HCT116 (cell line): ENCODE measurements around the gene C2orf92. TPM values are rescaled to one million over a fixed set of nuclear protein-coding genes. Genes with fewer than 3 reads are reported as not detected.

ENCODE experiments used
- ATAC-seq: fragments of 200-7000 bp; cut with Tn5 transposase; 2 replicates; pipeline ENCODE4 v1.9.1; 2020; ENCODE audit warnings: mild to moderate bottlenecking, moderate library complexity
- BruUV-seq: library from RNA; stranded (reverse); fragments of 400-500 nt; replicated peaks from 2 replicates; lab custom pipeline; 2021; lab: Mats Ljungman, UMichigan
- CTCF ChIA-PET: fragments of 300-600 bp; sonication (Branson Sonifier 250); formaldehyde crosslinking; loops from one replicate; lab custom pipeline; 2021; ENCODE audit warnings: antibody characterized with exemption; lab: Charles Lee
- POLR2A ChIA-PET: fragments of 300-600, 350-600 bp; sonication (Branson Sonifier 250); formaldehyde crosslinking; loops from one replicate; lab custom pipeline; 2021; ENCODE audit warnings: antibody characterized with exemption; lab: Charles Lee
- RAD21 ChIA-PET, 2 experiments: fragments of 300-600 bp; sonication (Branson Sonifier 250); formaldehyde crosslinking; loops; one replicate each; lab custom pipeline; 2023; ENCODE audit warnings: low total read pairs in 2 of 2; ENCODE audit not compliant: uncharacterized antibody in 2 of 2, unreplicated experiment in 2 of 2, low non-redundant PET in 1 of 2; lab: Charles Lee
- DNase-seq: peaks from one replicate; pipeline ENCODE4 v3.0.0-alpha.2; 2010; ENCODE audit warnings: low read depth, low spot score
- H2AFZ ChIP-seq: fragments of 200-600 bp; shearing (Covaris generic), sonication (generic); 2 replicates; pipeline ENCODE4 v1.6.1; 2017; ENCODE audit warnings: low read depth, mixed run types, mixed read lengths, antibody characterized with exemption, low read length; ENCODE audit not compliant: poor library complexity, severe bottlenecking
- H3K27ac ChIP-seq: 2 replicates; pipeline ENCODE4 v1.5.1; 2012; ENCODE audit warnings: low read depth, low read length
- H3K27me3 ChIP-seq: fragments of 200-600 bp; sonication (generic); 2 replicates; pipeline ENCODE4 v1.6.1; 2016; ENCODE audit warnings: mixed run types, low read length, mixed read lengths; ENCODE audit not compliant: insufficient read depth
- H3K36me3 ChIP-seq, 2 experiments: fragments of 200-500 bp in 1 of 2; fragments of 200-600 bp in 1 of 2; sonication (Bioruptor generic) in 1 of 2; sonication (generic) in 1 of 2; 2 replicates each; pipeline versions ENCODE4 v1.5.1 to v1.6.1; 2014 to 2016; ENCODE audit warnings: low read length in 2 of 2, inconsistent platforms in 1 of 2, mixed read lengths in 1 of 2, mixed run types in 1 of 2; ENCODE audit not compliant: insufficient read depth in 2 of 2, control insufficient read depth in 1 of 2
- H3K4me1 ChIP-seq, 2 experiments: fragments of 200-600 bp in 1 of 2; sonication (generic) in 1 of 2; 2 replicates each; pipeline versions ENCODE4 v1.5.1 to v1.6.1; 2012 to 2017; ENCODE audit warnings: low read length in 2 of 2, inconsistent platforms in 1 of 2, mild to moderate bottlenecking in 1 of 2, mixed read lengths in 1 of 2, mixed run types in 1 of 2, moderate library complexity in 1 of 2; ENCODE audit not compliant: insufficient read depth in 2 of 2, control insufficient read depth in 1 of 2
- H3K4me2 ChIP-seq: fragments of 200-600 bp; sonication (generic); 2 replicates; pipeline ENCODE4 v1.6.1; 2017; ENCODE audit warnings: mixed run types, low read length, mixed read lengths
- H3K4me3 ChIP-seq, 2 experiments: fragments of 200-600 bp in 1 of 2; sonication (generic) in 1 of 2; replicated peaks in 1 of 2; 2 replicates each; pipeline ENCODE4 v1.5.1; 2011 to 2016; ENCODE audit warnings: low read length in 2 of 2, control low read depth in 1 of 2, low read depth in 1 of 2, mild to moderate bottlenecking in 1 of 2, mixed read lengths in 1 of 2, mixed run types in 1 of 2
- H3K79me2 ChIP-seq: fragments of 200-600 bp; sonication (generic); 2 replicates; pipeline ENCODE4 v1.6.1; 2017; ENCODE audit warnings: mild to moderate bottlenecking, mixed run types, low read length, moderate library complexity, mixed read lengths; ENCODE audit not compliant: insufficient read depth
- H3K9ac ChIP-seq: fragments of 200-600 bp; sonication (generic); 2 replicates; pipeline ENCODE4 v1.6.1; 2016; ENCODE audit warnings: low read length, mixed read lengths
- H3K9me2 ChIP-seq: fragments of 200-600 bp; sonication (generic), shearing (Covaris generic); 2 replicates; pipeline ENCODE4 v1.6.1; 2017; ENCODE audit warnings: mixed run types, mild to moderate bottlenecking, moderate library complexity; ENCODE audit not compliant: insufficient read depth
- H3K9me3 ChIP-seq, 2 experiments: fragments of 200-500 bp in 1 of 2; fragments of 200-600 bp in 1 of 2; sonication (Bioruptor generic) in 1 of 2; sonication (generic) in 1 of 2; 2 replicates each; pipeline ENCODE4 v1.6.1; 2014 to 2017; ENCODE audit warnings: low read length in 2 of 2, mixed read lengths in 2 of 2, inconsistent platforms in 1 of 2, low read depth in 1 of 2, mild to moderate bottlenecking in 1 of 2, mixed run types in 1 of 2, moderate library complexity in 1 of 2; ENCODE audit not compliant: control insufficient read depth in 1 of 2, insufficient read depth in 1 of 2
- H4K20me1 ChIP-seq: fragments of 200-600 bp; sonication (generic), shearing (Covaris generic); 2 replicates; pipeline ENCODE4 v1.6.1; 2017; ENCODE audit warnings: mixed run types, mild to moderate bottlenecking, moderate library complexity; ENCODE audit not compliant: insufficient read depth
- CBX3 ChIP-seq: IDR thresholded peaks from 2 replicates; pipeline ENCODE4 v1.6.1; 2012; ENCODE audit warnings: low read depth
- CEBPB ChIP-seq: IDR thresholded peaks from 2 replicates; pipeline ENCODE4 v1.6.1; 2012; ENCODE audit warnings: low read depth
- ELF1 ChIP-seq: IDR thresholded peaks from 2 replicates; pipeline ENCODE4 v1.6.1; 2012; ENCODE audit warnings: low read depth, borderline replicate concordance
- EZH2 ChIP-seq: fragments of 200-600 bp; sonication (generic); IDR thresholded peaks from 2 replicates; pipeline ENCODE4 v1.6.1; 2017; ENCODE audit warnings: antibody characterized with exemption, mixed run types
- EZH2phosphoT487 ChIP-seq: fragments of 200-600 bp; IDR thresholded peaks from 2 replicates; pipeline ENCODE4 v1.6.1; 2018; ENCODE audit warnings: antibody characterized with exemption, borderline replicate concordance
- FOSL1 ChIP-seq: IDR thresholded peaks from 2 replicates; pipeline ENCODE4 v1.6.1; 2012; ENCODE audit warnings: low read depth
- POLR2A ChIP-seq: IDR thresholded peaks from 2 replicates; pipeline ENCODE4 v1.7.0; 2011; ENCODE audit warnings: borderline replicate concordance; ENCODE audit not compliant: insufficient read depth, insufficient read length; ENCODE audit errors: extremely low read depth
- RAD21 ChIP-seq: IDR thresholded peaks from 2 replicates; pipeline ENCODE4 v1.6.1; 2012; ENCODE audit warnings: low read depth, mild to moderate bottlenecking
- SIN3A ChIP-seq: IDR thresholded peaks from 2 replicates; pipeline ENCODE4 v1.6.1; 2012; ENCODE audit warnings: low read depth
- TCF7L2 ChIP-seq: IDR thresholded peaks from 2 replicates; pipeline ENCODE4 v1.7.0; 2011; ENCODE audit warnings: borderline replicate concordance, inconsistent platforms; ENCODE audit not compliant: insufficient read depth, insufficient read length; ENCODE audit errors: extremely low read depth
- ZNF274 ChIP-seq: fragments of 200-500 bp; sonication (Bioruptor generic); IDR thresholded peaks from 2 replicates; pipeline ENCODE4 v1.6.1; 2014; ENCODE audit warnings: mild to moderate bottlenecking, low read depth, low read length, inconsistent platforms
- intact Hi-C: fragments of 100-400 bp; cut with micrococcal nuclease; formaldehyde crosslinking; loops from 2 replicates; pipeline ENCODE4 v1.10.0; 2022
- total RNA-seq: library from RNA; stranded (reverse); gene quantifications from one replicate; pipeline ENCODE4 v1.2.1, GENCODE V29; 2021; ENCODE audit not compliant: unreplicated experiment
- TF ChIP-seq, protein P1 (sequence below), 3 experiments: fragments of 200-600 bp in 1 of 3; sonication (generic) in 1 of 3; IDR thresholded peaks in 2 of 3; conservative IDR thresholded peaks in 1 of 3; 2 replicates each; pipeline ENCODE4 v1.5.1; 2012 to 2017; ENCODE audit warnings: low read depth in 2 of 3, low read length in 2 of 3, antibody characterized with exemption in 1 of 3, borderline replicate concordance in 1 of 3, control low read depth in 1 of 3, mild to moderate bottlenecking in 1 of 3, mixed read lengths in 1 of 3, mixed run types in 1 of 3, moderate library complexity in 1 of 3; ENCODE audit not compliant: insufficient read depth in 1 of 3
- TF ChIP-seq, protein P2 (sequence below): IDR thresholded peaks from 2 replicates; pipeline ENCODE4 v1.6.1; 2012
- TF ChIP-seq, protein P3 (sequence below): IDR thresholded peaks from 2 replicates; pipeline ENCODE4 v1.6.1; 2012; ENCODE audit warnings: low read depth
- TF ChIP-seq, protein P4 (sequence below): IDR thresholded peaks from 2 replicates; pipeline ENCODE4 v1.6.1; 2012

The C2orf92 gene
- total RNA-seq, 1 experiment from 2014 or later: 3.0 TPM

DNA sequence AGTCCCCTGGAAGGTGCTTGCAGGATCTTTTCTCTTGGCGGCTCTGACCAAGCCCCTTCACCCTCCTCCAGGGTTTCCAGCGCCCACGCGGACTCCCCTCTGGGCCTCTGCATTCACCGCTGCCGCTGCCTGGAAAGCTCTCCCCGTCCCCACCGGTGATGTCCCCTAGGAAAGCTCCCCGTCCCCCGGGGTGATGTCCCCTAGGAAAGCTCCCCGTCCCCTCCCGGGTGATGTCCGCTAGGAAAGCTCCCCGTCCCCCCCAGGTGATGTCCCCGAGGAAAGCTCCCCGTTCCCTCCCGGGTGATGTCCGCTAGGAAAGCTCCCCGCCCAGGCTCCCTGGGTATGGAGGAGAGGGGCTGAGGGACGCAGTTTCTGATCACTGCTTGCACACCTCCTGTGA is 71.7 kb downstream of the C2orf92 start:
- TF ChIP-seq RAD21 (no peak), FOSL1 (no peak), ELF1 (no peak), EZH2 (no peak), TCF7L2 (no peak), POLR2A (no peak), SIN3A (no peak), CBX3 (no peak), EZH2phosphoT487 (no peak), ZNF274 (no peak), CEBPB (no peak)
- TF ChIP-seq, protein P1, sequence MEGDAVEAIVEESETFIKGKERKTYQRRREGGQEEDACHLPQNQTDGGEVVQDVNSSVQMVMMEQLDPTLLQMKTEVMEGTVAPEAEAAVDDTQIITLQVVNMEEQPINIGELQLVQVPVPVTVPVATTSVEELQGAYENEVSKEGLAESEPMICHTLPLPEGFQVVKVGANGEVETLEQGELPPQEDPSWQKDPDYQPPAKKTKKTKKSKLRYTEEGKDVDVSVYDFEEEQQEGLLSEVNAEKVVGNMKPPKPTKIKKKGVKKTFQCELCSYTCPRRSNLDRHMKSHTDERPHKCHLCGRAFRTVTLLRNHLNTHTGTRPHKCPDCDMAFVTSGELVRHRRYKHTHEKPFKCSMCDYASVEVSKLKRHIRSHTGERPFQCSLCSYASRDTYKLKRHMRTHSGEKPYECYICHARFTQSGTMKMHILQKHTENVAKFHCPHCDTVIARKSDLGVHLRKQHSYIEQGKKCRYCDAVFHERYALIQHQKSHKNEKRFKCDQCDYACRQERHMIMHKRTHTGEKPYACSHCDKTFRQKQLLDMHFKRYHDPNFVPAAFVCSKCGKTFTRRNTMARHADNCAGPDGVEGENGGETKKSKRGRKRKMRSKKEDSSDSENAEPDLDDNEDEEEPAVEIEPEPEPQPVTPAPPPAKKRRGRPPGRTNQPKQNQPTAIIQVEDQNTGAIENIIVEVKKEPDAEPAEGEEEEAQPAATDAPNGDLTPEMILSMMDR (IDR thresholded peaks at IDR 0.05 in 2 of 3, conservative IDR thresholded peaks at IDR 0.05 in 1 of 3; ENCODE audit: borderline replicate concordance in 1 of 3, insufficient read depth in 1 of 3, low read depth in 2 of 3, low read length in 2 of 3): no peak
- TF ChIP-seq, protein P2, sequence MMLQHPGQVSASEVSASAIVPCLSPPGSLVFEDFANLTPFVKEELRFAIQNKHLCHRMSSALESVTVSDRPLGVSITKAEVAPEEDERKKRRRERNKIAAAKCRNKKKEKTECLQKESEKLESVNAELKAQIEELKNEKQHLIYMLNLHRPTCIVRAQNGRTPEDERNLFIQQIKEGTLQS: no peak
- TF ChIP-seq, protein P3, sequence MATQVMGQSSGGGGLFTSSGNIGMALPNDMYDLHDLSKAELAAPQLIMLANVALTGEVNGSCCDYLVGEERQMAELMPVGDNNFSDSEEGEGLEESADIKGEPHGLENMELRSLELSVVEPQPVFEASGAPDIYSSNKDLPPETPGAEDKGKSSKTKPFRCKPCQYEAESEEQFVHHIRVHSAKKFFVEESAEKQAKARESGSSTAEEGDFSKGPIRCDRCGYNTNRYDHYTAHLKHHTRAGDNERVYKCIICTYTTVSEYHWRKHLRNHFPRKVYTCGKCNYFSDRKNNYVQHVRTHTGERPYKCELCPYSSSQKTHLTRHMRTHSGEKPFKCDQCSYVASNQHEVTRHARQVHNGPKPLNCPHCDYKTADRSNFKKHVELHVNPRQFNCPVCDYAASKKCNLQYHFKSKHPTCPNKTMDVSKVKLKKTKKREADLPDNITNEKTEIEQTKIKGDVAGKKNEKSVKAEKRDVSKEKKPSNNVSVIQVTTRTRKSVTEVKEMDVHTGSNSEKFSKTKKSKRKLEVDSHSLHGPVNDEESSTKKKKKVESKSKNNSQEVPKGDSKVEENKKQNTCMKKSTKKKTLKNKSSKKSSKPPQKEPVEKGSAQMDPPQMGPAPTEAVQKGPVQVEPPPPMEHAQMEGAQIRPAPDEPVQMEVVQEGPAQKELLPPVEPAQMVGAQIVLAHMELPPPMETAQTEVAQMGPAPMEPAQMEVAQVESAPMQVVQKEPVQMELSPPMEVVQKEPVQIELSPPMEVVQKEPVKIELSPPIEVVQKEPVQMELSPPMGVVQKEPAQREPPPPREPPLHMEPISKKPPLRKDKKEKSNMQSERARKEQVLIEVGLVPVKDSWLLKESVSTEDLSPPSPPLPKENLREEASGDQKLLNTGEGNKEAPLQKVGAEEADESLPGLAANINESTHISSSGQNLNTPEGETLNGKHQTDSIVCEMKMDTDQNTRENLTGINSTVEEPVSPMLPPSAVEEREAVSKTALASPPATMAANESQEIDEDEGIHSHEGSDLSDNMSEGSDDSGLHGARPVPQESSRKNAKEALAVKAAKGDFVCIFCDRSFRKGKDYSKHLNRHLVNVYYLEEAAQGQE: no peak
- TF ChIP-seq, protein P4, sequence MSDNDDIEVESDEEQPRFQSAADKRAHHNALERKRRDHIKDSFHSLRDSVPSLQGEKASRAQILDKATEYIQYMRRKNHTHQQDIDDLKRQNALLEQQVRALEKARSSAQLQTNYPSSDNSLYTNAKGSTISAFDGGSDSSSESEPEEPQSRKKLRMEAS: no peak
- Histone ChIP-seq H3K4me3 (no peak overlapping the region), H3K9ac (no peak overlapping the region), H3K4me1 (peaks cover 0 to 18% of the 10 kb centered on the region in 2 experiments; a peak in 2 of 4 replicates), H3K79me2 (no peaks in the 10 kb centered on the region), H3K9me2 (no peaks in the 10 kb centered on the region), H2AFZ (no peak overlapping the region), H3K27ac (no peak overlapping the region), H3K27me3 (no peaks in the 10 kb centered on the region), H3K36me3 (no peaks in the 10 kb centered on the region), H3K9me3 (no peaks in the 10 kb centered on the region), H4K20me1 (no peaks in the 10 kb centered on the region), H3K4me2 (no peak overlapping the region)
- no TSS peak for BruUV-seq
- intact Hi-C loops: no loop called here
- ChIA-PET RAD21 (interaction anchor here (1.2 kb wide), 2 partner anchors 643 to 644 kb away, joined by 3 to 4 read pairs; no protein-coding TSS in a partner anchor), CTCF (interaction anchor here (0.6 to 2.4 kb wide), 7 partner anchors 11 to 643 kb away, joined by 3 to 19 read pairs (median 5); no protein-coding TSS in a partner anchor), POLR2A (no interaction called here)
- DNase-seq (no peak), ATAC-seq (no peak)
